ENCODE data around the gene AHSG.

GRCh38 chr3:186618318-186618938 is 5.6 kb downstream of the AHSG start:
- no peak for TF ChIP-seq POLR2A (IDR thresholded peaks at IDR 0.05)
- no peak for TF ChIP-seq CTCF (IDR thresholded peaks at IDR 0.05)
